ENCODE measurements around the gene CETN1.

The CETN1 gene

DNA sequence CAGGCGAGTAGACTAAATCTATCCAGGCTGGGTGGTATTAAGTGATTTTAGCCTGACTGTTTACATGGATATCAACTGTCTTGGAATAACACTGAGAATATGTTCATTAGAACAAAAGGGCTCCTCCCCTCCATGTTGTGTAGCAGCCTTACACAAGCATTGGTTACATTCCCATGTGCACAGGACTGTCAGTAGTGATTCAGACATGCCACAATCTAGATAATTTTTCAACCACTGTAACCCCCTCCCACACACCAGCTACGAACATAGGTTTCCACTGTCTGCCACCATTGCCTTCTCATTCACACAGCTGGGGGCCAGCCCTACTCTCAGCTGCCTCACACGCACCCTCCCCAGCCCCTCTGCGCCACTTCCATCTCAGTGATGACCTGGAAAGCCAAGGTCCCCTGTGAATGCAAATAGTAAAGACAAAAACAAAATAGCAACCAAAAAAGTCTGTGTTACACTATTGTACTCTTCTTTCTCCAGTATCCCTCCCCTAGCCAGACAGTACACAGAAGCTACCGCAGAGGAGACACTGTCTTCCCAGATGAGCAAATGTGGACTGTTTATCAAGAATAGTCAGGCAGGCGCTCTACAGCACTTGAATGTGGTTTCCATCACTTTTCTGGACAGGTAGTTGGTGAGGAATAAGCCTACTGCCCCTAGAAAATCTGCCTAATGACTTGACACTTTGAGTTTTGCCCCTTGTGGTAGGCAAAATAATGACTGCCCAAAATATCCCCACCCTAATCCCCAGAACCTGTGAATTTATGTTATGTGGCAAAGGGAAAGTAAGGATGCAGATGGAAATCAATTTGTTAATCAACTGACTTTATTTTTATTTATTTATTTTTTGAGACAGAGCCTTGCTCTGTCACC is 49.3 kb downstream of the CETN1 start:
- CTCF ChIA-PET, result no interaction called here
- no peak for DNase-seq (ENCODE audit: extremely low spot score)
- POLR2A ChIA-PET, result no interaction called here
- TF ChIP-seq TARDBP (IDR thresholded peaks at IDR 0.05) (no peak), SUZ12 (IDR thresholded peaks at IDR 0.05) (no peak), SP1 (IDR thresholded peaks at IDR 0.05) (no peak), HDGF (IDR thresholded peaks at IDR 0.05; ENCODE audit: borderline replicate concordance) (no peak), ARNT (IDR thresholded peaks at IDR 0.05) (no peak), PKNOX1 (IDR thresholded peaks at IDR 0.05) (no peak), LEF1 (IDR thresholded peaks at IDR 0.05; ENCODE audit: borderline replicate concordance) (no peak), FOXK2 (IDR thresholded peaks at IDR 0.05) (no peak)

DNA sequence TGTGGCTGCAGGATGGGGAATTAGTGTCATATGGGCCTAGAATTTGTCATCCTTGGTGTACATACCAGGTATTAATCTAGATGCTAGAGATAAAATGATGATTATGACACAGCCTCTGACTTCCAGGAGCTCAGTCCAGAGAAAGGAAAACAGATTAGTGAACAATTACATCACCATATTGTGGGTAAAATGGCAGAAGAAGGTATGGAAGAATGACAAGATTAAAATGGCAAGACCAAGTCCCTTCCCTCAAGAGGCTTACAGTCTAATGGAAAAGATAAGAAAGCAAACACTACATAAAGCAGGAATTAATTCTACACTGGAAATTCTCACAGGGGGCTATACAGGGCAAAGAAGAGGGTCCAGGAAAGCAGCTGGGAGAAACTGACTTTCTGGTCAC is 51.4 kb downstream of the CETN1 start:
- POLR2A ChIA-PET, result no interaction called here

More for the DNA sequence above, 51.4 kb downstream of the CETN1 start:
- no peak for TF ChIP-seq SP1 (IDR thresholded peaks at IDR 0.05)
- no peak for TF ChIP-seq FOXK2 (IDR thresholded peaks at IDR 0.05)
- TF ChIP-seq TARDBP (IDR thresholded peaks at IDR 0.05), result no peak
- no peak for TF ChIP-seq CTBP1 (IDR thresholded peaks at IDR 0.05; ENCODE audit: borderline replicate concordance)
- TF ChIP-seq FOXM1 (IDR thresholded peaks at IDR 0.05; ENCODE audit: borderline replicate concordance), result no peak
- TF ChIP-seq LEF1 (IDR thresholded peaks at IDR 0.05; ENCODE audit: borderline replicate concordance), result no peak
- no peak for TF ChIP-seq FOXA1 (IDR thresholded peaks at IDR 0.05)
- TF ChIP-seq BHLHE40 (IDR thresholded peaks at IDR 0.05; ENCODE audit: borderline replicate concordance), result no peak
- TF ChIP-seq ELF4 (IDR thresholded peaks at IDR 0.05), result no peak
- no peak for TF ChIP-seq ZNF384 (IDR thresholded peaks at IDR 0.05)
- TF ChIP-seq PKNOX1 (IDR thresholded peaks at IDR 0.05), result no peak
- TF ChIP-seq ARNT (IDR thresholded peaks at IDR 0.05), result no peak
- TF ChIP-seq HDGF (IDR thresholded peaks at IDR 0.05; ENCODE audit: borderline replicate concordance), result no peak
- TF ChIP-seq L3MBTL2 (conservative IDR thresholded peaks at IDR 0.05), result no peak
- TF ChIP-seq NFRKB (IDR thresholded peaks at IDR 0.05), result no peak
- no peak for TF ChIP-seq SUZ12 (IDR thresholded peaks at IDR 0.05)
- no peak for DNase-seq (ENCODE audit: extremely low spot score)
- CTCF ChIA-PET, result interaction anchor here (0.6 kb wide), 2 partner anchors 19 to 210 kb away, joined by 3 to 6 read pairs; no protein-coding TSS in a partner anchor

All from HEK293T (cell line).